GM10266 (cell line): ENCODE data around the gene ARHGAP15.

Experiments used
- DNase-seq: peaks from one replicate; pipeline ENCODE4 v3.0.0; 2012; ENCODE audit errors: extremely low spot score
- TF ChIP-seq, protein P1 (sequence below): IDR thresholded peaks from 2 replicates; pipeline ENCODE4 v1.5.1; 2012; ENCODE audit warnings: mild to moderate bottlenecking, low read depth; ENCODE audit not compliant: control insufficient read depth, insufficient read depth; ENCODE audit errors: missing control alignments

The ARHGAP15 gene

DNA sequence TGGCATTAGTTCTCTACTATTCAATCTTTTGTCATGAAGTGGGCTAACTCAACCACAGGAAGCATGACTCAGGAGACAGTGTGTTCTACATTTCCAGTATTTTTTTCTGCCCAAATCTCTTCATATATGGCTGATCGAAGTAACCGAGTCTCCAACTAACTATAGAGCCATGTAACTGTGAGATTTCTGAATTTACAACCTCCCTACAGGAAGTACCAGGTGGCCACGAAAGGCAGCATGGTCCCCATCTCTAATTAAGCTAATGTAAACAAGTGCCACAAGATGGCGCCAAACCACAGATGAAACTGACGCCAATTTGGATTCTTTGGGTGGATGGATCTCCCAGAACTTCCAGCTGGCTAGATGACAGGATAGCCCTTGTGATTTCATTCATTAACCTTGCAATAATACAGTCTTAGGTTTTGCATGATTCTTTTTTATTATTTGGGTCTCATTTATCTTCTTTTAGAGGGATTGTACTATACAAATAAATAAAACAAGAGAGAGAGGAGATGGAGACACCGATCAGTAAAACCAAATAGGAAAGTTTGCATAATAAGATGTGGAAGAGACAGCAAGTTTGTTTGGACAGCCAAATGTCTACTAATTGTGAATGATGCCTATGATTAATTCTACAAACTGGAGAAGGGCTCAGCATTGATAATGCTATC, 18.3 kb upstream of the ARHGAP15 start:
- TF ChIP-seq, protein P1, sequence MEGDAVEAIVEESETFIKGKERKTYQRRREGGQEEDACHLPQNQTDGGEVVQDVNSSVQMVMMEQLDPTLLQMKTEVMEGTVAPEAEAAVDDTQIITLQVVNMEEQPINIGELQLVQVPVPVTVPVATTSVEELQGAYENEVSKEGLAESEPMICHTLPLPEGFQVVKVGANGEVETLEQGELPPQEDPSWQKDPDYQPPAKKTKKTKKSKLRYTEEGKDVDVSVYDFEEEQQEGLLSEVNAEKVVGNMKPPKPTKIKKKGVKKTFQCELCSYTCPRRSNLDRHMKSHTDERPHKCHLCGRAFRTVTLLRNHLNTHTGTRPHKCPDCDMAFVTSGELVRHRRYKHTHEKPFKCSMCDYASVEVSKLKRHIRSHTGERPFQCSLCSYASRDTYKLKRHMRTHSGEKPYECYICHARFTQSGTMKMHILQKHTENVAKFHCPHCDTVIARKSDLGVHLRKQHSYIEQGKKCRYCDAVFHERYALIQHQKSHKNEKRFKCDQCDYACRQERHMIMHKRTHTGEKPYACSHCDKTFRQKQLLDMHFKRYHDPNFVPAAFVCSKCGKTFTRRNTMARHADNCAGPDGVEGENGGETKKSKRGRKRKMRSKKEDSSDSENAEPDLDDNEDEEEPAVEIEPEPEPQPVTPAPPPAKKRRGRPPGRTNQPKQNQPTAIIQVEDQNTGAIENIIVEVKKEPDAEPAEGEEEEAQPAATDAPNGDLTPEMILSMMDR, result peak; percentile 80
- DNase-seq, result peak; percentile 45

DNA sequence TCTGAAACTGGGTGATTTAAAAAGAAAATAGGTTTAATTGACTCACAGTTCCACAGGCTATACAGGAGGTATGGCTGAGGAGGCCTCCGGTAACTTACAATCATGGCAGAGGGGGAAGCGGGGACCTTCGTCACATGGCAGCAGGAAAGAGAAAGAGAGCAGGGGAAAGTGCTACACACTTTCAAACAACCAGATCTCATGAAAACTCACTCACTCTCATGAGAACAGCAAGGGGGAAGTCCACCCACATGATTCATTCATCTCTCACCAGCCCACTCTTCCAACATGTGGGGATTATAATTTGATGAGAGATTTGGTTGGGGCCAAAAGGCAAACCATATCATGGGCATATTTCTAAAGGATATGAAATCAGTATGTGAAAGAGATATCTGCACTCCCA, 12.0 kb upstream of the ARHGAP15 start:
- DNase-seq, result no peak
- TF ChIP-seq, protein P1, result no peak

DNA sequence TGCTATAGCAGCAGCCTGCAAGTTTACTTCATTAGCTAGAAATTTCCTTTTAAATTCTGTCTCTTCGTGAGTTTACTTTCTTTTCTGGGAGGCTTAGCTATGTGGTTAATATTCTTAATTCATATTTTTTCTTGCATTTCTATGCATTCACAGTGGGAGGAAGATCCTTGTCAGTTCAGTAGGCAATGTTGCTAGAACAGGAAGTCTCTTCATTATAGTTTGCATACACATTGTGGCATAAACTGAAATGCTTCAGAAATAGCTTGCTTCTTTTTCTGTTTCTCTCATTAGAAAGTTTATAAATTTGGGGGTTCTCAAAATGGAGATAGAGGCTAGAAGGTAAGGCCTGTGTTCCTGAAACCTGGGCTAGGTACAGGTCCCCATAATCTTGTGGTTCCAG, 8.1 kb upstream of the ARHGAP15 start:
- DNase-seq, result no peak
- TF ChIP-seq, protein P1, result no peak

DNA sequence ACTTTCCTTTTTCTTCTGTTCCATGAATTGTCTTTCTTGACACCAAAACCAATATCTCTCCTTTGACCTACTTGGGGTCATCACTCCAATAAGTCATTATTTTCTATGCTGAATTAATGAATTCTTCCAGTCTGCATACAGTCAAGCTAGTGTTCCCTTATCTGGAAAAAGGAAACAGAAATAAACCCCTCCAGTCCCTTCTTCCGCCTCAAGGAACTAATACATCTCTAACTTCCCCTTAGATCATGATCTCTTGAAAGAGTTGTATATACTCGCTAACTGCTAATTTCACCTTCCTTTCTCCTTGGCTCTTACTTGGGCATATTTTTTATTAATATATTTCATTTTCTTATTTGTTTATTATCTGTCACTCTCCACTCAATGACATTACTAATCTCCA, 7.3 kb upstream of the ARHGAP15 start:
- DNase-seq, result no peak
- TF ChIP-seq, protein P1, result no peak

DNA sequence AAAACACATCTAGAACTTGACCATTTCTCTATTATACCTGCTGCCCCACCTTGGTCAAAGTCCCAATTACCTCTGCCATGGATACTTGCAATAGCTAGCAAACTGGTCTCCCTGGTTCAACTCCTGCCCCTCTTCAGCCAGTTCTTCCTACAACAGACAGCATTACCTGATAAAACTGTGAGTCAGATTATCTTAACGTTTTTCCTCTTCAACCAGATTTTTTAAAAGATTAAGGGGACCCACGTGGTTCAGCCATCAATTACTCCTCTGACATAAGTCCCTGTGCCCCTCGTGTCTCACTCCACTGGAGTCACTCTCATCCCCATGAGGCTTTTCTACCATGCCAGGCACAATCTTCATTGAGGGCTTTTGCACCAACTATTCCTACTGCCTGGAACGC, 5.3 kb upstream of the ARHGAP15 start:
- TF ChIP-seq, protein P1, result no peak
- no peak for DNase-seq

DNA sequence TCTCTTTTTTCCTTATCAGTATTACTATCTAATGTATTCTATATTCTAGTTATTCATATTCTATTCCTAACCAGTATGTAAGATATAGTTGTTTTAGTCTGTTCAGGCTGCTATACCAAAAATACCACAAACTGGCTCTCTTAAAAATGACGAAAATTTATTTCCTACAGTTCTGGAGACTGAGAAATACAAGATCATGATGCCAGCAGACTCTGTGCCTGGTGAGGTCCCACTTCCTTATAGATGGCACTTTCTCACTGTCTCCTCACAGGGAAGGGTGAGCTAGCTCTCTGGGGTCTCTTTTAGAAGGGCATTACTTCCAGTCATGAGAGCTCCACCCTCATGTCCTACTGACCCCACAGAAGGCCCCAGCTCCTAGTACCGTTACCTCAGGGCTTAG, 4.8 kb upstream of the ARHGAP15 start:
- DNase-seq, result no peak
- TF ChIP-seq, protein P1, result no peak

DNA sequence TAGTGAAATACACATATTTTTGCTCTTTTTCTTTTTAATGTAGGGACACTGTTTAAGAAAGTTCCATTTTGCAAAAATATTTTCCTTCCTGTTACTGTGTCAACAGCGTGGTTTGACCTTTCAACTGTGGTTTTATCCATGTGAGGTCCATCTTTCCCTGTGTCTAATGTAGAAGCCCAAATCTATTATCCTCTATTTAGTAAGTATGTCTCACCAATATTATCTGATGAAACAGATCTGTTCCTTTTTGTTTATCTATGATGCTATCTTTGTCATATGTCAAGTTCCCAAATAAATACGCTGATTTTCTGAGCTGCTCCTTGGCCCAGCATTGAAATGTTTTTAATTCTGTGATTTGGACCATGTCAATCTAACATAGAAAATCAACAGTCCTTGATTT, 3.5 kb upstream of the ARHGAP15 start:
- no peak for DNase-seq
- TF ChIP-seq, protein P1, result no peak
